Stimulated activated CD8-positive, alpha-beta memory T cell treated with anti-CD3 and anti-CD28 coated beads, Interleukin-4, amount 100 ng/mL, for 4 hours (primary cell): Measurements from ENCODE around the gene OR11L1.

Experiments
- DNase-seq, 2 donors: peaks; one replicate each; pipeline ENCODE4 v3.0.0-alpha.2; 2020; ENCODE audit warnings: low read depth in 2 of 2, low spot score in 1 of 2

The OR11L1 gene

DNA sequence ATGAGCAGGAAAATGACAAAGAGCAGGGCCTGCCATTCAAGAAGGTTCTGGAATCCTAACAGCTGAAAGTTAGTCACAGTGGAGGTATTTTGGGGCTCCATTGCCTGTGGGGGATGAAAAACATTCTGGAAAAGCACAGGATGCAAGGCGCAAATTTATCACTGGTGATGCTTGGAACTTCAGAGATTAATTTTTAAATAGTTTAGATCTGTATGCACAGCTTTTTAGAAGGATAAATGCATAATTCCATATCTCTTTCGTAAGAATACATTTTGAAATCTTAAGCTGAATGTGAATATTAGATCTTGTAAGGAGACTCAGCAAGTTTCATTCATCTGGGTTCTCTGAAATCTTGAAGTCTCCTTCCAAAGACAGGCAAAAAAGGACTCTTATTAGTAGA is at the start of gene OR11L1:
TSS of gene OR11L1 (minus strand) at position 101 of the 400 bp plus-strand sequence. CDS start at position 101, 0 bp downstream.
- DNase-seq, result no peak

- DNase-seq, result no peak
Observed at GRCh38 chr1:247884797-247885413, 43.2 kb upstream of the OR11L1 start.

GRCh38 chr1:247883346-247883745 is 41.6 kb upstream of the OR11L1 start:
- no peak for DNase-seq

DNA sequence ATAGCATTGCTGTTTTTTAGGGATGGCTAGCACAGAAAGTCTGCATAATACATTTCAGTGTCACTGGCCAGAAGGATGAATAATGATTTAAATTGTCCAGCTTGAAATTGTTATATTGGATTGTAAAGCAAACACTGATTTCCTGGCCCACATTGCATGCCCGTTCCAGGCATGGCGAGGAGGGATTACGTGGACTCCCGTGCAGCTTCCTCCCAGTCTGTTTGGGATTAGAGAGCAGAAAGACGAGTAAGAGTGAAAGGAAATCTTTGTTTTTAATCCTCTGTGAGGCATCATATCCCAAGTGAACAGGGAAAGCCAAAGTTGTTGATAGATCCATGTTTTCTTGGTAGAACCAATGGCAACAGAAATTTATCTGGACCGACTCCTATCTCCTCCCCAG is 23.7 kb upstream of the OR11L1 start:
- DNase-seq, result no peak

DNA sequence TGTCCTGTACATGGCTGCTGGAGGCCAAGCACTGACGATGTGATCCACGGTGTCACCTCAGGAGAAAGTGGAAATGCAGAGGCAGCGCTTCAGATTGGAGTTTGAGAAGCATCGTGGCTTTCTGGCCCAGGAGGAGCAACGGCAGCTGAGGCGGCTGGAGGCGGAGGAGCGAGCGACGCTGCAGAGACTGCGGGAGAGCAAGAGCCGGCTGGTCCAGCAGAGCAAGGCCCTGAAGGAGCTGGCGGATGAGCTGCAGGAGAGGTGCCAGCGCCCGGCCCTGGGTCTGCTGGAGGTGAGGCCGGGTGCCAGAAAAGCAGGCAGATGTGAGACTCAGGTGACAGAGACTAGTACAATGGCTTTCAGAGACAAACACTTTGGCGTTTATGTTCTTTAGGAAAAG is 22.9 kb upstream of the OR11L1 start:
- DNase-seq, result no peak

GRCh38 chr1:247862756-247863155 is 21.1 kb upstream of the OR11L1 start:
- no peak for DNase-seq

- DNase-seq, result no peak
Observed at GRCh38 chr1:247857985-247858619, 16.4 kb upstream of the OR11L1 start.

DNA sequence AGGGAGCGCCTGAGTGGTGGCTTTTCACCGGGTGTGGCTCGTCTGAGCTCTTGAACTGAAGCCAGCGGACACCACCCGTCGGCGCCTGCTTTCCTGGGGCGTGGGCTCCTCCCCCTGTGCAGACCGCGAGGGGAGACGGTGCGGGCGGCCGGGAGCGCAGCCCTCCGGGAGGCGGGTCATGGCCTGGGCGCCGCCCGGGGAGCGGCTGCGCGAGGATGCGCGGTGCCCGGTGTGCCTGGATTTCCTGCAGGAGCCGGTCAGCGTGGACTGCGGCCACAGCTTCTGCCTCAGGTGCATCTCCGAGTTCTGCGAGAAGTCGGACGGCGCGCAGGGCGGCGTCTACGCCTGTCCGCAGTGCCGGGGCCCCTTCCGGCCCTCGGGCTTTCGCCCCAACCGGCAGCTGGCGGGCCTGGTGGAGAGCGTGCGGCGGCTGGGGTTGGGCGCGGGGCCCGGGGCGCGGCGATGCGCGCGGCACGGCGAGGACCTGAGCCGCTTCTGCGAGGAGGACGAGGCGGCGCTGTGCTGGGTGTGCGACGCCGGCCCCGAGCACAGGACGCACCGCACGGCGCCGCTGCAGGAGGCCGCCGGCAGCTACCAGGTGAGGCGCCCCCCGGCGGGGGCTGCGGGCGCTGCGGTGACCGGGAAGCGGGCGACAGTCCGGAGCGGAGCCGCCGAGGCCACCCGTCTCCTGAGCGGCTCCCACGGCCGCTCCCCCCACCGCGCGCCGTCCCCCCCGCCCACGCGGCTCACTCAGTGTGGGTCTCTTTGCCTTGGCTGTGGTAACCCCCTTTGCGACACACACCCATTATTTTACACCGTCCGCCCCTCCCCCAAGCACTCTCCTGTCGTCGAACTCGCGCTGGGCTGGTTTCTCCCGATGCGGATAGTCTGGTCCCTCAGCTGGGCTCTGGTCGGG is 15.6 kb upstream of the OR11L1 start, which contains the start of gene TRIM58:
TSS of gene TRIM58 (plus strand) at position 119 of the 916 bp plus-strand sequence. CDS start at position 179, 60 bp downstream.
- no peak for DNase-seq

DNA sequence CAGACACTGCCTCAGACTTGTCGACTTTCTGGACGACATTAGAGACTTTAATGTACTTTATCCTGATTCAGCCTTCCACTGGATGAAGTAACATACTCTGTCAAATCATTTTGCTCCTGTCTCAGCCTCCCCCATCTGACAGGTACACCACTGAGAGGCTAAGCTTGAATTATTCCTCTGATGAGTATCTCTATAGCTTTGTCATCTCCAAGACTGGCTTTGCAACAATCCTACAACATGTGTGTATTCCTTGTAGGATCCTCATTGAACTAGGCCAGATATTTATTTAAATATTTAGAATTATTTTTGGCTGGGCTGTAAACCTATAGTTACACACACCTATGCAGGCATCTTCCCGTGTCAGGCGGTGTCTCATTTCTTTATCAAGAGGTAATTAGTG is 14.2 kb upstream of the OR11L1 start:
- DNase-seq, result no peak

GRCh38 chr1:247854899-247855545 is 13.3 kb upstream of the OR11L1 start:
- no peak for DNase-seq

GRCh38 chr1:247849616-247850015 is 7.9 kb upstream of the OR11L1 start:
- no peak for DNase-seq

GRCh38 chr1:247848346-247848745 is 6.7 kb upstream of the OR11L1 start:
- DNase-seq, result no peak

DNA sequence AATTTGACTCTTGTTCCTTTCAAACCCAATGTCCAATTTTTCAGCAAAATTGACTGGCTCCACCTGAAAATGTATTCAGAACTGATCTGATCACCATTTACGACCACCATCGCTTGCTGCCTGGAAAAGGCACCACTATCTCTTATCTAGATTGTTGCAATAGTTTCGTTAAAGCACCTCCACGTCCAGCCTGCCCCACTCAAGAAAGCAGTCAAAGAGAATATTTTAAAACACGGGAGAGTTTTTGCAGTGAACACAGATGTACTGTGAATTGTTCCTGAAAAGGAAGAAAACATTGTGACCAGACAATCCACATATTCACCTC is 4.0 kb upstream of the OR11L1 start:
- no peak for DNase-seq

GRCh38 chr1:247845011-247845692 is 3.5 kb upstream of the OR11L1 start:
- DNase-seq, result no peak

- DNase-seq, result no peak
Observed at GRCh38 chr1:247843411-247843810, 1.7 kb upstream of the OR11L1 start.

DNA sequence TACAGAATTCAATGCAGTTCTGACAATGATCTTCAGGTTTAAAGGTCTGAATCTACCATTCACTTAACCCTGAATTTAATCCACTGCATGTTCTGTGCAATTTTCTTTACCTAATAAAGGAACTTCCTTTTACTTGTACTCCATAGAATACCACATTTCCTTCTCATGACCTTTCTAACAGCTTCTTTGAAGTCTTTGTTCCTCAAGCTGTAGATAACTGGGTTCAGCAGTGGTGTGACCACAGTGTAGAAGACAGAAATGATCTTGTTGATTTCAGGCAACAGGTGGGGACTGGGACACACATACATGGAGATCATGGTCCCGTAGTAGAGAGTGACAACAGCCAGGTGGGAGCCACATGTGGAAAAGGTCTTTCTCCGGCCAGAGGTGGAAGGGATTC is 878 bp downstream of the OR11L1 start:
- no peak for DNase-seq

DNA sequence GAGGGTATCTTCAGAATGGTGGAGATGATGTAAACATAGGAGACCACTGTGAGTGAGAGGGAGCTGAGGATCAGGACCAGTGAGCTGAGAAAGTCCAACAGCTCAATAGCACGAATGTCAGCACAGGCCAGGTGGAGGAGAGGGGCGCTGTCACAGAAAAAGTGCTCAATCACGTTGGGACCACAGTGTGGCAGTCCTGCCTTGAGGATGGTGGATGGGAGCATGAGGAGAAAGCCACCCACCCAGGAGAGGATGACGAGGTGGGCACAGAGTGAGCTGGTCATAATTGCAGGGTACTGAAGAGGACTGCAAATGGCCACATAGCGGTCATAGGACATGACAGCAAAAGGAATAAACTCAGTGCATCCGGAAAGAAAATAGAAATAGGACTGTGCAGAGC is 8.1 kb downstream of the OR11L1 start:
- no peak for DNase-seq

- no peak for DNase-seq
Observed at GRCh38 chr1:247829656-247830055, 12.0 kb downstream of the OR11L1 start.

DNA sequence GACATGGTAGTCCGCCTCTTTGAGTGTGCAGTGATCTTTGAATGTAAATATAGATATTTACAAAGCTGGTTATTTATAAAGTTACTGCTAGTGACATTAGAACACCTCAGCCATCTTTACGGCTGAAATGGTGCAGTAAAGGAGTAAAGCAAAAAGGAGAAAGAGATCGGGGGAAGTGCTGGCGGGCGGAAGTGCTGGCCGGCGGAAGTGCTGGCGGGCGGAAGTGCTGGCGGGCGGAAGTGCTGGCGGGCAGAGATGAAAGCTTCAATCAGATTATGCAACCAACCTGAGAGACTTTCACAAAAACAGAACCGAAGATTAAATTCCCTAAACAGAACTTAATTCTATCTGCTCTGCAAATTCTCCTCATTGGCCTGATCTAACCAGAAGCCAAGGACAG is 16.3 kb downstream of the OR11L1 start:
- no peak for DNase-seq

GRCh38 chr1:247824023-247824422 is 17.7 kb downstream of the OR11L1 start, which contains the start of gene OR14A16:
TSS of gene OR14A16 (minus strand) at chr1:247824119. CDS start at chr1:247815729, 8,390 bp downstream.
- DNase-seq, result no peak

- DNase-seq, result no peak
Observed at GRCh38 chr1:247822060-247822459, 19.6 kb downstream of the OR11L1 start.
